Brain microvascular endothelial cell (primary cell): ENCODE results near the gene FADS2.

Source experiments
- DNase-seq: peaks from one replicate; pipeline ENCODE4 v3.0.0-alpha.2; 2020
- H3K27ac ChIP-seq: fragments of 250-450 bp; sonication (Bioruptor Pico); 2 replicates; pipeline ENCODE4 v1.5.1; 2020; ENCODE audit warnings: mild to moderate bottlenecking, moderate library complexity
- H3K27me3 ChIP-seq: fragments of 250-450 bp; sonication (Bioruptor Pico); replicated peaks from 2 replicates; pipeline ENCODE4 v1.5.1; 2020; ENCODE audit warnings: mild to moderate bottlenecking
- H3K36me3 ChIP-seq: fragments of 250-450 bp; sonication (Bioruptor Pico); replicated peaks from 2 replicates; pipeline ENCODE4 v1.5.1; 2020; ENCODE audit warnings: mild to moderate bottlenecking
- H3K4me3 ChIP-seq: 2 replicates; pipeline ENCODE4 v1.5.1; 2011; ENCODE audit warnings: low read depth, mild to moderate bottlenecking, control low read depth, low read length, moderate library complexity
- CTCF ChIP-seq: IDR thresholded peaks from 2 replicates; pipeline ENCODE4 v1.5.1; 2011; ENCODE audit warnings: low read depth, mild to moderate bottlenecking, moderate library complexity, low read length, control low read depth, inconsistent platforms; ENCODE audit errors: missing control alignments
- in situ Hi-C: cut with HindIII; loops from 2 replicates; pipeline ENCODE4 v1.10.0; 2017; ENCODE audit warnings: low sequenced_read_pairs, low pct_ligation_motif_present

FADS2 gene

GRCh38 chr11:61906522-61906909 is 78.4 kb downstream of the FADS2 start:
- DNase-seq, result no peak
- no peak for TF ChIP-seq CTCF
- Histone ChIP-seq H3K4me3 (no peak overlapping the region), H3K36me3 (no peaks in the 10 kb centered on the region), H3K27ac (no peak overlapping the region), H3K27me3 (no peaks in the 10 kb centered on the region)
- in situ Hi-C loops, result loop anchor here (25.0 kb wide), 1 partner anchor 206 kb away; the partner anchor contains the start of gene INCENP

- H3K36me3 ChIP-seq, result no peaks in the 10 kb centered on the region
Observed at GRCh38 chr11:61907282-61907681, 79.2 kb downstream of the FADS2 start.

DNA sequence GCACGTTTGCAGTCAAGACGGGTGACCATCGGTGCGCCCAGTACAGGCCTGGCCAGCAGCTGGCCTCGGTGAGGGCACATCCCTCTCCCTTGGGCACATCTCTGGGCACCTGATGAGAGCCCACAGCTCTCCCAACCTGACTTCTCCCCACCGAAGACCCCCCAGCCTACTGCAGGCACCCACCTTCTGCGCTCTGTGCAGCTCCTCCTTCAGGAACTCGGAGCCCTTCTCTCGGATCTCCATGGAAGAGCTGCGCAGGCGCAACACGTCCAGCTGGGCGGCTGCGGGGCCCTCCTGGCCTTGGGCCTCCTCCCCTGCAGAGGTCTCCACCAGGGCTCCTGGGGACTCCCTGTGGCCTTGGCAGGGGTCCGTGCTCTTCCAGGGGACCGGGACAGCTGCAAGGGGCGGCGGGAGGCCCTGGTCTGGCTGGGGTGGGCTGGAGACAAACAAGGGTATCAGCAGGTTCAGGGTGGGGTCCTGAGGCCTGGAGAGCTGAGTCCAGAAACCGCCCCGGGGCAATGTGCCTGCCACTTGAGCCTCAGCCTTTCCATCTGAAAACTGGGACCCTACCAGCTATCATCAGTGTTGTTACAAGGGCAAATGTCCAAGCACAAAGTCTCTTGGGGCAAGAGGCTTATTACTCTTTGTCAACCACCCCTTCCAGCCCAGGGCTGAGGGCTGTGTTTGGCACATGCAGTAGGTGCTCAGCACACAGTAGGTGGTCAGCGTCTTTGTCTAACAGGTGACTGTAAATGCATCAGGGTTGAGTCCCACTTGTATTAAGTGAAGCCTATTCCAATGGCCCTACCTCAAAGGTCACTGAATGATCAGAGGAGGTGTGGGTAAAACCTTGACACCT is 80.0 kb downstream of the FADS2 start:
- no peak for TF ChIP-seq CTCF
- no peaks in the 10 kb centered on the region for H3K27me3 ChIP-seq
- H3K36me3 ChIP-seq, result no peaks in the 10 kb centered on the region
- in situ Hi-C loops, result loop anchor here (25.0 kb wide), 1 partner anchor 204 kb away; the partner anchor contains the start of gene INCENP
- no peak overlapping the region for H3K4me3 ChIP-seq
- H3K27ac ChIP-seq, result no peak overlapping the region
- no peak for DNase-seq

More at GRCh38 chr11:61907282-61907681, 79.2 kb downstream of the FADS2 start:
- in situ Hi-C loops, result loop anchor here (25.0 kb wide), 1 partner anchor 205 kb away; the partner anchor contains the start of gene INCENP
- no peak for TF ChIP-seq CTCF
- no peak overlapping the region for H3K27ac ChIP-seq
- H3K27me3 ChIP-seq, result no peaks in the 10 kb centered on the region
- no peak for DNase-seq
- H3K4me3 ChIP-seq, result no peak overlapping the region

DNA sequence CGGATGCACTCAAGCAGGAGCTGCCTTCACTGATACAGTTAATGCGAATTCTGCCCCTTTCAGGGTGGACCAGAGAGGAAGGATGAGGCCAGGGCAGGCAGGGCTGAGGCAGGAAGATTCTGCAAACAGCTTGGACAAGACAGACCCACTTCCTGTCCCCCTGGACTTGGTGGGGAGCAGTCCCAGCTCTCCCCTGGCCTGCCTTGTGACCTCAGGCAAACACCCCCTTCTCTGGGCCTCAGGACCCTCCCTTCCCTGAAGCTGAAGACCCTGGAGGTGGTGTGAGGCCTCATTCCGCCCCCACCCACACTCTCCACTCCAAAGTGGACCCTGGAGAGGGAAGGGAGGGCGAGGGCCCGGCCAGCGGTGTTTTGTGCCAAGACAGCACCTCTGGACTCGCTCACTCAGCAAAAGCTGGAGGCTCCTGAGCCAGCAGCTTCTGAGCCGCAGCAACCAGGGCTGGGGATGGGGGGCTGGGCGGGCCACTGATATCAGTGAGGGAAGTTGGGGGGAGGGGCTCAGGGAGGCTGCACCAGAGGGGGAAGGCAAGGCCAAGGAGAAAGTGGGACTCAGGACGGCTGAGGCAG is 80.7 kb downstream of the FADS2 start:
- Histone ChIP-seq H3K4me3 (no peak overlapping the region), H3K36me3 (no peaks in the 10 kb centered on the region), H3K27me3 (no peaks in the 10 kb centered on the region), H3K27ac (no peak overlapping the region)
- no peak for DNase-seq
- in situ Hi-C loops, result loop anchor here (25.0 kb wide), 1 partner anchor 203 kb away; the partner anchor contains the start of gene INCENP
- TF ChIP-seq CTCF, result no peak

DNA sequence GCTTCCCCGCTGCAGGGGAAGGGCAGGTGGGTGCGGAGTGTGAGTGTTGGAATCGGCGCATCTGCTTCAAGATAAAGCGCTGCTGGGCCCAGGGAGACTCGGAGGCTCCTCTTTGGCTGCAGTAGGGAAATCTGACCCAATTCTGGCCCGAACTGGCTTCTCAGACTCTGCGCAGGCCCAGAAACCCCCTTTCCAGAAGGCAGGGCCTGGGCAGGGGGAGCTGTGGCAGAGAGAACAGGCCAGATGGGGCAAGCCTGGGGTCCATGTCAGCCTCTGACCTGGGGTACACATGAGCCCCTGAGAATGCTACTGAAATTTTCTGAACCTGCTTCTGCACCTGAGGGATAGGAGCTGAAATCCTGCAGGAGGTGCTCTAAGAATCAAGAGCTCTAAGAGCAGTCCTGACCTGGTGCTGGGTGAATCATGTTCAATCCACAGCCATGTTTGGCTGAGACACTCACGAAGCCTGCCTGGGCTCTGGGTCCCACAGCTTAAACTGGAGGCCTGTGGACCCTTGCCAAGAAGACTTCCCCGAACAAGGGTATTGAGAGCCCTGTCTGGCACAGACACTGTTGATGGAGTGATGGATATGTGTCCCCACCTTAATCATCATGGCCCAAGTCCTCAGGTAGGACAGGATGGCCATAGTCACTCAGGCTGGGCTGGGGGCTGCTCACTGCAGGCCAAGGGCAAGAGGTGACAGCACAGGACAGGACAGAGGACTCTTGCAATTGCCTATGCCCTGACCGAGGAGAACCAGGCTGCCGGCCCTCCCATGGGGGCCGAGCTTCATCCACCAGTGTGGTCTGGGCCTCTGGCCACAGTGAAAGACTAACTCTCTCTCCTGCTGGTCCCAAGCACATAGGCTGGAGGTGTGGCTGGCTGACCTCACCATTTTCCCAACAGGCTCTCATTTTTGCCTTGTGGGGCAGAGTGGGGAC is 82.4 kb downstream of the FADS2 start:
- H3K27me3 ChIP-seq, result no peaks in the 10 kb centered on the region
- in situ Hi-C loops, result loop anchor here (25.0 kb wide), 1 partner anchor 202 kb away; the partner anchor contains the start of gene INCENP
- H3K27ac ChIP-seq, result no peak overlapping the region
- no peak for DNase-seq
- H3K36me3 ChIP-seq, result no peaks in the 10 kb centered on the region
- no peak for TF ChIP-seq CTCF
- H3K4me3 ChIP-seq, result no peak overlapping the region
